ENCODE data around the gene SLC19A2.

Gene SLC19A2

DNA sequence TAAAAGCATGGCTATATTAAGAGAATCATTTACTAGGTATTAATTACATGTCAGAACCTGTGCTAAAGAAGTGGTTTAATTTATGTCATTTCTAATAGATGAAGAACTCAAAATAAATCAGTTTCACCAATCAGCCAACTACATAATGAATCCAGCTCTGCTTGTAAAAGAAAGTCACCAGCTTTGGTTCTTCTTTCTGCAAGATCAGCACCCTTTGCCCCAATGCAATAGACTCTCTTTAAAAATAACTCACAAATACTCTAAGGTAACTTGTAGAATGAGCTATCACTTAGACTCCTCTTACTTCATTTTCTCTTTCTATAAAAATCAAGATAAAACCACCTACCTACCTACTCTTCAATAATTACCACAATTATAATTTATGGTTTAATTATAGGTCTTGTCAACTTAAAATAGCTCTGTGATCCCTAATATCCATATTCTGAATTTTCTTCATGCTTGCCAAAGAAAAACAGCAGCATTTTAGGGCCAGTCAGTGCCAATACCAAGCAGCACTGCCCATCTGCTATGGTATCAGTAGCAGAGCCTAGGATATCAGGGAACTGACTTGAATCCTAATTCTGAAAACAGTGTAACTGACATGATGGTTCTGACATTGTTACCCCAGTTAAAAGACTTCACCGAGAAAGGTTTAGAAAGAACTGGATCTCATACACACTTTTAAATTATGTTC, 11.3 kb downstream of the SLC19A2 start:
- no peak for DNase-seq (ENCODE audit: low spot score)

DNA sequence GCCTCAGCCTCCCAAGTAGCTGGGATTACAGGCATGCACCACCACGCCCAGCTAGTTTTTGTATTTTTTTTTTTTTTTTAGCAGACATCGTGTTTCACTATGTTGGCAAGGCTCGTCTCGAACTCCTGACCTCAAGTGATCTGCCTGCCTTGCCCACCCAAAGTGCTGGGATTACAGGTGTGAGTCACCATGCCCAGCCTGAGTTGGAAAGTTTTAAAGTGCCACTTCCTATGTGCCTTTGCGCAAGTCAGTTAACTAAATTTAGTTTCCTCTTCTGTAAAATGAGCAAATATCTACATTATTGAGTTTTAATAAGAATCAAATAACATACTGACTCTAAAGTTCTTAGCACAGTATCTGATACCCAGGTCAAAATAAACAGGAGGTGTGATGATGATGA, 12.4 kb downstream of the SLC19A2 start:
- DNase-seq (ENCODE audit: low spot score) = no peak

DNA sequence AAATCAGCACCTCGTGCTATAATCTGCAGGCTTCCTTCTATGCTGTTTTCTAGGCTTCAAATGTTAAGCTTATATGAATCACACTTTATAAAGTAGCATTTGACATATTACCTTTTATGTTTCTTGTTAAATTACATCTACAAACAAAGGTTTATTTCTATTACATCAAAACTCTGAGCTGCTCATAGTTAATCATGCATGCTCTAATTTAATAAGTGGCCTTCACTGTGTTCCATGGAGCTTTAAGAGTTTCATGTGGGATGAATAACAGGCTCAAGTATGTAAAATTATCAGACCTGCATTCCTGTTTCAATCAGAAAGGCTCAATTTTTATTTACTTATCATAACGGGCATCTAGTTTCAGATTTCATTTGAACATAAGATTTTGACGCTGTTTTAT, 13.0 kb downstream of the SLC19A2 start:
- no peak for DNase-seq (ENCODE audit: low spot score)

DNA sequence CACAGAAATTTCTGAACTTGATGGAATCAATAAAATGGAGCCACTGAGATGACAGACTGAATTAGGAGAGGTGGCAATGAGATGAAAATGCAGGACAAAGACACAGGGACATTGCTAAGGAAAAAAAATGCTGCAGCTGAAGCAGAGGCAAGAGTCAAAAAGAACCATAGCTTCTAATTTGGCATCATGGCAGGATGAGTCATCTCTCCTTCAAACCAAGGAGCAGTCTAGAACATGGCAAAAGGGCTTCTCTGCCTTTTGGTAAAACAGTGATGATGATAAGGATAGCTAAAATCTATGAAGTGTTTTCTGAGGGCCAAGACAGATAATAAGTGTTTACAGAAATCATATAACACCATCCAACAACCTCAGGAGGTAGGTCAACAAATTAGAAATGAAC, 16.8 kb downstream of the SLC19A2 start:
- DNase-seq (ENCODE audit: low spot score) = no peak

DNA sequence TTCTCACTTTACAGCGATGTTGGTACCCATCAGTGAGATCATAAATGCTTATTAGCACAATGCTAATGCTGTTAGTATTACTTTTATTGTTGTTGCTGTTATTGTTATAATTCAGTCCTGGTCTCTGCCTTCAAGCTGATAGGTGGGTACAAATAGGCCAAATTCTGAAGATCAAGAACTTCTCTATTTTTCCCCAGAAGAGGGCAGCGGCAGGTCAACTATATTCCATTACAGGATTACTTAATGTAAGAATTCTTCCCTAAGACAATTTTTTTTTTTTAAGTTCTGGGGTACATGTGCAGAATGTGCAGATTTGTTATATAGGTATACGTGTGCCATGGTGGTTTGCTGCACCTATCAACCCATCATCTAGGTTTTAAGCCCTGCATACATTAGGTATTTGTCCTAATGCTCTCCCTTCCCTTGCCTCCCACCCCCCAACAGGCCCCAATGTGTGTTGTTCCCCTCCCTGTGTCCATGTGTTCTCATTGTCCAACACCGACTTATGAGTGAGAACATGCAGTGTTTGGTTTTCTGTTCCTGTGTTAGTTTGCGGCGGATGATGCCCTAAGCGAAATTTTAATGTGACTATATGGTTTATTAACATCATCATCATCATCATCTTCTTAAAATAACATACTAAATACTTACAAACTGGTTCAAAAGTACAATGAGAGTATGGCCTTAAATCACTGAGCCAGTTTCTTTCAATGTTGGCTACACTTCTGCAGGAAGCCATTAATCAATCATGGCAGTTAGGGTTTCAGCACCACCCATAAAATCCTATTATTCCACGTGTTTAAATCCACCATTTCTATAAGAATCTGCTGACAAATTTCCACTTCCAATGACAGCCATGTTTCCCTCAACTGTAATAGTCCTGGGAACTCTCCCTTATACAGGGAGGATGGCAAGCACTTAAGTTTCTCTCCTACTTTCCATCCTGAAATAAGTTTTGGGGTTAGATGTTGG, 19.2 kb downstream of the SLC19A2 start:
- DNase-seq (ENCODE audit: low spot score) = peak; percentile 66

DNA sequence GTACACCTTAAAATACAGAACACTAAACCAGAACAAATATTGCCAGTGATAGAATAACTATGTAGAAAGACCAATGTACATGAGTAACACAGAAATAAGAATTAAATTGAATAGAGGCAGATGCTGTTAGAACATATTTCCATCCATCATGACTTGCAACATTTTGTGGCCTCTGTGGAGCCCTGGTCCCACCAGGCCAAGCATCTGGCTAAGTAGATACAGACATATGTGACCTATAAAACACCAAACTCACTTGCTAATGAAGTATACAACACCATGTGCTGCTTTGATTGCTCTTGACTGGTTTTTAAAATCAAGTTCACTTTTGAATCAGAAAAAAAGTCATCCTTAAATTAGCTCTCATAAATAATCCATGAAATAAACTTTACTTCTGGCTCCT, 20.5 kb downstream of the SLC19A2 start:
- DNase-seq (ENCODE audit: low spot score) = no peak

DNA sequence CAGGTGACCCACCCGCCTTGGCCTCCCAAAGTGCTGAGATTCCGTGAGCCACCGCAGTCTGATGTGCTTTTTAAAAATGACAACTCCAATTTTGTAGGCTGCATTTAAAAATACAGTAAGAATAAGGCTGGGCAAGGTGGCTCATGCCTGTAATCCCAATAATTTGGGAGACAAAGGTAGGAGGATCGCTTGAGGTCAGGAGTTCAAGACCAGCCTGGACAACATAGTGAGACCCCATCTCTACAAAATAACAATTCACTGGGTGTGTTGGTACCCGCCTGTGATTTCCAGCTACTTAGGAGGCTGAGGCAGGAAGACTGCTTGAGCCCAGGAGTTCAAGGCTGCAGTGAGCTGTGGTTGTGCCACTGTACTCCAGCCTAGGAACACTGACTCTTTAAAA, 23.4 kb downstream of the SLC19A2 start:
- DNase-seq (ENCODE audit: low spot score) = no peak

DNA sequence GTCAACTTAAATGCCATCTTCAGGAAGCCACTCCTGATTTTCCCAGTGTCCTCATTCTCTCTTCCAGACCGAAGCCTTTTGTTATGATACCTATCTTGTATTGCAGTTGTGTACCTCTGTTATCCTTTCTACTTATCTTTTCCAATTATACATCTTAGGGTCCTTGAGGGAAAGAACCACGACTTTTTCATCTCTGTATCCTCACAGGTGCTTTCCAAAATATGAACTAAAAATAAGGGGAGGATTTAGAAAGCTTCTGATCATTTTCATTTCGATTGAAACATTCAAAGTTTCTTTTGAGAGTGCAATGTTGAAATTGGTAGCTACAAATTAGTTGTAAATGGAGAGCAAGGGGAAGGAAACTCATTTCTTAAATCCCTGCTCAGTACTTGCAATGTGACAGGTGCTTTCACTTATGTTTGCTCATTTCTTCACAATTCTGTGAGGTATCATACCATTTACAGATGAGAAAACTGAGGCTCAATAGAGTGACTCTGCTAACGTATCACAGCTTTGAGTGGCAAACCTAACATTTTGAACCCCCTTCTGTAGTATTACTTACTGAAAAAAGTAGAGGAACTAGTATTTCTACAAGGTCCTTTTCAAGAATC, 24.2 kb downstream of the SLC19A2 start:
- no peak for DNase-seq (ENCODE audit: low spot score)

DNA sequence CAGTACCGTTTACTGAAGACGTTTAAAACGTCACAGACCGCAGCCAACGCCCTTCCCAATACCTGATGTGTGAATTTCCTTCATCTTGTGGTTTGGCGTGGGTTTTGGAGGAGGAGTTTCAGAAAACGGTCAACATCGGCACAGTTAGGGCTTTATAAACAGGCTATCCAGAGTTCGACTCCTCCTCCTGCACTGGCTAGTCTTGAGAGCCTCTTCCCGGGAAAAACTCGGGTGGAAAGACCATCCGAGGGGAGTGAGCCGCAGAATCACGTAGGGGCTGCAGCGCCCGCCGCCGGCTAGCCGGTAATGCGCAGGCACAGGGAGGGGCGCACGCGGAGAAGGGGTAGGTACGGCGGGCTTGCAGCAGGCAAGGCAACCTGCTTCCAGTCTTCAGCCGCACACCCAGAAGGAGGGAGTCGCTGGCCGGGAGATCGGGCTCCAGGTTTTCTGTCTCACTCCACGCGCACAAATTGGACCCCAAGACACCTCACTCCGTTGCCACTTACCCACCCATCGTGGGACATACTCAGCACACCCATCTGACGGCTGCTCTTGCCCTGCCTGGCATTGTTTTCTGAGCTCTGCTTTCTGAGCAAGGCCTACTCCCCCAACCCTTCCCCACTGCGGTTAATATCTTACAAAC, 25.4 kb downstream of the SLC19A2 start:
- DNase-seq (ENCODE audit: low spot score) = no peak

DNA sequence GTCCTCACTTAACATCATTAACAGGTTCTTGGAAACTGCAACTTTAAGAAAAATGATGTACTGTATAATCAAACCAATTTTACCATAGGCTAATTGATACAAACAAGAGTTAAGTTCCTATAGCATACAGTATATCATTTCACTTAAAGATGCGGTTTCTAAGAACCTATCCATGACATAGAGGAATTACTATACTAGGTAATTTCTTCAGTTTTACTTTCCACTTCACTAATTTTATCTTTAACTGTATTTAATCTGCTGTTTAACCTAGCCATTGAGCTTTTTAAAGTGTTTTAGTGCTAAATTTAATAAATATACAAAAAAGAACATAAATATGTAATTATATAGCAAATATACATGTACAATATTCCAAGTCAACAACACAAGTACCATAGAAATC, 28.3 kb downstream of the SLC19A2 start:
- no peak for DNase-seq (ENCODE audit: low spot score)

DNA sequence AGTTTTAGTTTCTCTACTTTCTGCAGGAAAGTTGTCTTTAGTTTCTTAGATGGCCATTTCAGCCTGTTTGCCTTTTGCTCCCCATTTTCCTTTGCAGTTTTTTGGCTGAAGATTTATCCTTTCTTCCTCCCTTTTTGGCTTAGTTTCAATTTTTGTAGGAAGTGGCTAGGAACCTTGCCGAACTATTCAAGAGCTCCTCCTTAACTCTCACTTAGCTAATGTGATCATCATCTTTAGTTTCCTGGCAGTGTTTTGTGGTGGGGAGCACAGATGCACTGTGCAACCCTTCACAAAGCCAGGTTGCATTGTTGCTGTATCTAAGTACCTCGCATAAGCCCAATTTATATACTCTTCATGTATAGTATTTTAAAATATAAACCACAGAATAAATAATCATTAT, 29.7 kb downstream of the SLC19A2 start:
- no peak for DNase-seq (ENCODE audit: low spot score)

DNA sequence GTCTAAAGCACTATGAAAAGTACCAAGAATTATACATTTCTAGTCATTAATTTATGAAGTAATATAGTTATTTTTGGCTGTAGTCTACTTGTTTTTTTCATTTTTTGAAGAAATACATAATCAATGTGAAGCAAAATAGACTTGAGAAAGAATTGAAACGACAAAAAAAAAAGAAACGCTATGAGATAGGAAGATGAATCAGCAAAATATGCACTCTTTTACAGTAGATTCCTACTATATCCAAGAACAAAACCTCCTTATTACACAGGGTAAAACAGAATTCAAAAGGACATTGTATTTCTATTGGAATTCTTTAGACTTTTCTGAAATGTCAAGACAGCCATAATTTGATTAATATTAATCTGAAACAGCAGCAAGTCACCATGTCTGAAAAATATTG, 32.8 kb downstream of the SLC19A2 start:
- DNase-seq (ENCODE audit: low spot score) = no peak

DNA sequence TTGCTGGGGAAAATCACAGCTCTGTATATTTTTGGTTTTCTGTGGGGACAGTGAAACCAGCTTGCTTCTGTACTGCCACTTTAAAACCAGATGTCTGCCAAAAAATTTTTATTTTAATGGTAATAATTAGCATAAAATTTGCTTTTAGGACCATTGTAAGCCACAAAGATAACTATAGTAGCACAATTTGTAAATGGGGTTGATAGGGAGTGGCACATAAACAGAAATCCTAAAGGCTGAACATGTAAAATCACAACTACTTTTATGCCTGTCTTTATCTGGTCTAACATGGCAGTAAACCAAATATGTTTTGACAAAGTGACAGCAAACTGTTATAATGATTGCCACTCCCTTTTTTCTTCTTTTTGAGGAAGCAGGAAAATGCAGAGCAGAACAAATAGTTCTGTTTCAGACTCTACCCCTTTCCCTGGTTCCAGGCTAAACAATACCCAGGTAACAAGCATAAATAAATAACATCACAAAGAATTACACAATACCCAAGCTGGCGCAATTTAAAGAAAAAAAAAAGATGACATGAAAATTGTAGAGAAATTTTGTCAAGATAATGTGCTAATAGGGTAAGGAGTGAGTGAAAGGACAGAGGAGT, 34.4 kb downstream of the SLC19A2 start:
- no peak for DNase-seq (ENCODE audit: low spot score)

DNA sequence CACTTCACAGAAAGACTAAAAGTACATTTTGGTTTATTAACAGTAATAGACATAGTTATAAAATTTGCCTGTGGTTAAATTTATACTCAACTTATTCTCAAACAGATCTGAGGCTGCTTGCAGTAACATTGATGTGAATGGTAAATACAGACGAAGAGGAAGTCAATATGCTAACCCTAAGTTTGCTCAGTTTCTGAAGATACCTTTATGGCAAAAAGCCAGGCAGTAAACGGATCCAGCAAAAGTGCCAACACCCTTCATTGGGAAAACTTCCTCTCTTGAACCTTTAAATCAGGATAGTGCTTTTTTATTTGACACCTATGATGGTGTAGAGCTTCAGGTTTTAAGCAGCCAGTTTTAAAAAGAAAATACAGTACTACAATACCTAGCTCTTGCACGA, 41.8 kb downstream of the SLC19A2 start:
- no peak for DNase-seq (ENCODE audit: low spot score)

DNA sequence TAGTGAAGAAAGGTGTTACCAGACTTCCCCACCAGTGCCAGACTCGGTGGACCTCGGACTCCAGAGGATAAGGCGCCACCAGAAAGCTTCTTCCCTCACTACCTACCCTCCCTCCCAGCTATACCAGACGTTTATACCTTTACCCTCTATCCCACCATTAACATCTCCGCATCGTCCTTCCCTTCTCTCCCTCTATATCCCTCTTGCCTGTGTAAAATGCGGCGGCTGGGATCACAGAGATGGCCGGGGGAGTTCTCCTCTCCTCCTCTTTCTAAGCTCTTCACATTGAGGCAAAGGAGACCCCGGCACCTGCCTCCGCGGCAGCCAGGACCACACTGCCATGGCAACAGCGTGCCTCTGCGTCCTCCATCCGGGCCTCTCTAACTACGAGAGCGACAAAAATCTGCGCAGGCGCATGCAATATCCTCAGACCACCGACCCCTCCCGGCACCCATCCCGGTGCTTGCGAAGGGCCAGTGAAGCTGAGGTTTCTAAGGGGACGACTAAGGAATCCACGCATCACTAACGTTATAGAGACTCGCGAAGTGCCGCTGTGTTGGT, 58.6 kb downstream of the SLC19A2 start, which contains the start of gene CCDC181:
CCDC181 (minus strand) TSS at position 394 of the 561 bp plus-strand sequence. CDS start 2,547 bp downstream, outside the sequence.
- DNase-seq (ENCODE audit: low spot score) = peak; percentile 48

DNA sequence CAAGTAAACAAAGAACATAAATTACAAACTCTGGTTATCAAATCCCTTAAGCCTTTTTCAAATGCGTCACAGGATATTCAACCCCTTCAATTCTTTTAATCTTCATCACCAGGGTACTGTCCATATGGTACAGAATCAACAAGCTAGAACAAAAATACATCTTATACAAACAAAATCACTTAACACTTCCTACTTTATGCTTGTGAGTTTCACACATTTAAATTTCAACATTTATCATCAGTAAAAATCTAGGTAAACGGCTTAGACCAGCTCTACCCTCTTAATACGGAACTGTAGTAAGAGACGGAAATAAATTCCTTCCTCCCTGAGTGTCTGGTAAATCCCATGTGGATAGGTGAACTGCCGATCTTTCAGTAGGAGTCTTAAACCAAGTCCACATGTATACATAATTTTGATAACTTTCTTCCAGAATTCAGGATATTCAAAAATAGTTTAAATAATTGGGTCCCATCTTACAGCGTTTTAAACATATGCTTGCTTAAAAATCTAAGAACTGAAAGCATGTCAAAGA, 59.5 kb downstream of the SLC19A2 start:
- no peak for DNase-seq (ENCODE audit: low spot score)

DNA sequence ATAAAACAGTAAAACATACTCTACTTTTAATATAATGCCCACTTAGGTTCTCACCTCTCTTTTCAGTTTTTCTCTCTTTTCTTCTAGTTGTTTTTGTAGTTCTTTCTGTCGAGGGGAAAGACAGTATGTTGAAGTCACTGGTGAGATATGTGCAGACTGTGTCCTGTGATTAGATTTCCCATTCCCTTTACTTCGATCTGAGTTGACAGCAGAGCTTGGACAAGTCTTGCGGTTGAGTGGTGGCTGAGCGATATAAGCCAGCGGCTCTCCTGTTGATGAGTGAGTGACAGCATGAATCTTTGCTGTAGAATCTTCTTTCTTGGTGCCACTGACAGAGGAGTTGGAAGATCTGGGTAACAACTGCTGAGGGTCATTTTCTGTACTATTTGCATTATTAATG, 64.4 kb downstream of the SLC19A2 start:
- no peak for DNase-seq (ENCODE audit: low spot score)

DNA sequence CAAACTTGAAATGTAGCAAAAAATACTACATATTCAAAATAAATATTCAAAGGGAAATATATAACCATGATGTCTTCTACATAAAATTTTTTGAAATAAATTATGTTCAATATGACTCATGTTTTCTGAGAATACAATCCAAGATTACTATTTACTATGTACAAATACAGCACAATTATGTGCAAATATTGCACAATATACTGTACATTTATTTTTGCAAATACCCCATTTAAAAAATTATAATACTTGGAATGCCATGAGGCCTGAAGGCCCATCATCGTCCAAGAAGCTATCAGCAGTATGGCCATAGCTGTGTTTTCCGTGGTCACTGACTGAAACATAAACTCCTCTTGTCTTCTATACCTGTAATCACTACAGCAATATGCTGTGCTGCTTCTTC, 70.8 kb downstream of the SLC19A2 start:
- DNase-seq (ENCODE audit: low spot score) = no peak
